HL-60 (cell line): Measurements from ENCODE around the gene CSF1R.

Source experiments
- DNase-seq, 2 experiments: peaks; one replicate each; pipeline ENCODE4 v3.0.0-alpha.2; 2010 to 2020; ENCODE audit warnings: low read depth in 1 of 2, low spot score in 1 of 2
- H3K27ac ChIP-seq: fragments of 250-450 bp; sonication (Bioruptor Pico); replicated peaks from 2 replicates; pipeline ENCODE4 v1.5.1; 2020; ENCODE audit warnings: mild to moderate bottlenecking, moderate library complexity
- H3K27me3 ChIP-seq: fragments of 250-450 bp; sonication (Bioruptor Pico); 2 replicates; pipeline ENCODE4 v1.5.1; 2021; ENCODE audit warnings: mild to moderate bottlenecking, moderate library complexity; ENCODE audit not compliant: insufficient read depth, poor library complexity, severe bottlenecking
- H3K4me3 ChIP-seq: replicated peaks from 2 replicates; pipeline ENCODE4 v1.5.1; 2011; ENCODE audit warnings: mild to moderate bottlenecking, control low read depth, low read length; ENCODE audit not compliant: insufficient read depth
- GABPA ChIP-seq: IDR thresholded peaks from 2 replicates; pipeline ENCODE4 v1.6.1; 2012; ENCODE audit warnings: low read depth
- POLR2AphosphoS5 ChIP-seq: IDR thresholded peaks from 2 replicates; pipeline ENCODE4 v1.6.1; 2012; ENCODE audit warnings: low read depth
- REST ChIP-seq: IDR thresholded peaks from 2 replicates; pipeline ENCODE4 v1.6.1; 2012; ENCODE audit warnings: low read depth; ENCODE audit not compliant: insufficient replicate concordance
- SPI1 ChIP-seq: IDR thresholded peaks from 2 replicates; pipeline ENCODE4 v1.6.1; 2012; ENCODE audit warnings: low read depth, mild to moderate bottlenecking, borderline replicate concordance
- TF ChIP-seq, protein P1 (sequence below): IDR thresholded peaks from one replicate; pipeline ENCODE4 v1.5.1; 2011; ENCODE audit warnings: low read length, control low read depth, inconsistent platforms; ENCODE audit not compliant: insufficient read depth

The CSF1R gene

DNA sequence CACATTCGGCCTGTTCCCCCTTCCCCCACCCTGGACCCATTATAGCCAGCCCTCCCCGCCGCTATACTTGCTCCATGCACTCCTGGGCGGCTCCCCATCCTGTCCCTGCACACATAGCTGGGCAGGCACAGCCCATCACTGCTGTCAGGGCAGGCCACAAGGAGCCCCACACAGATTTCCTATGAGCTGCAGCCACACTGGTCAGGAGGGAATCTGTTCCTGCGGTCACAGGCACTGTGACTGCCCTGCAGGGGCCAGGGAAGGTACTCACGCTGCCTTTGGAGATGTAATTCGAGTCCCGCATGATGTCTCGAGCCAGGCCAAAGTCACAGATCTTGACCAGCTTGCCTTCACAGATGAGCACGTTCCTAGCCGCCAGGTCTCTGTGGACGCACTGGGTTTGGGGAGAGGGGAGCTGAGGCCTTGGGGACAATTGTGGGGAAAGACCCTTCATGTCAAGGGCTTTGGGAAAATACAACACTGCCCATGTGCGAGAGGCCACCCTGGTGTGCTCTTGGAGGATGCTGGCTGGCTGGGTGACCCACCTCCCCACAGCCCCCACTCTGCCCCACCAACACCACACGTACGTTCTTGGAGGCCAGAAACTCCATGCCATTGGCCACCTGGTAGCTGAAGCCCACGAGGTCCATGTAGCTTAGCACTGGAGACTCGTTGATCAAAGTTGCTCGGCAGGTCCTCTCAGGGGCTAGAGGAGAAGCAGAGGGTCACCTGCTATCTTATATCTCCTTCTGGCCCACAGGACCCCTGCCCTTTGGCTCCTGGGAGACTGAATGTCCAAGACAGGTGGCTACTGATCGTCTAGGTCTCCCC lies 34.5 kb upstream of the CSF1R start:
- TF ChIP-seq REST (no peak), GABPA (no peak), POLR2AphosphoS5 (no peak), SPI1 (no peak)
- TF ChIP-seq, protein P1, sequence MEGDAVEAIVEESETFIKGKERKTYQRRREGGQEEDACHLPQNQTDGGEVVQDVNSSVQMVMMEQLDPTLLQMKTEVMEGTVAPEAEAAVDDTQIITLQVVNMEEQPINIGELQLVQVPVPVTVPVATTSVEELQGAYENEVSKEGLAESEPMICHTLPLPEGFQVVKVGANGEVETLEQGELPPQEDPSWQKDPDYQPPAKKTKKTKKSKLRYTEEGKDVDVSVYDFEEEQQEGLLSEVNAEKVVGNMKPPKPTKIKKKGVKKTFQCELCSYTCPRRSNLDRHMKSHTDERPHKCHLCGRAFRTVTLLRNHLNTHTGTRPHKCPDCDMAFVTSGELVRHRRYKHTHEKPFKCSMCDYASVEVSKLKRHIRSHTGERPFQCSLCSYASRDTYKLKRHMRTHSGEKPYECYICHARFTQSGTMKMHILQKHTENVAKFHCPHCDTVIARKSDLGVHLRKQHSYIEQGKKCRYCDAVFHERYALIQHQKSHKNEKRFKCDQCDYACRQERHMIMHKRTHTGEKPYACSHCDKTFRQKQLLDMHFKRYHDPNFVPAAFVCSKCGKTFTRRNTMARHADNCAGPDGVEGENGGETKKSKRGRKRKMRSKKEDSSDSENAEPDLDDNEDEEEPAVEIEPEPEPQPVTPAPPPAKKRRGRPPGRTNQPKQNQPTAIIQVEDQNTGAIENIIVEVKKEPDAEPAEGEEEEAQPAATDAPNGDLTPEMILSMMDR: no peak

DNA sequence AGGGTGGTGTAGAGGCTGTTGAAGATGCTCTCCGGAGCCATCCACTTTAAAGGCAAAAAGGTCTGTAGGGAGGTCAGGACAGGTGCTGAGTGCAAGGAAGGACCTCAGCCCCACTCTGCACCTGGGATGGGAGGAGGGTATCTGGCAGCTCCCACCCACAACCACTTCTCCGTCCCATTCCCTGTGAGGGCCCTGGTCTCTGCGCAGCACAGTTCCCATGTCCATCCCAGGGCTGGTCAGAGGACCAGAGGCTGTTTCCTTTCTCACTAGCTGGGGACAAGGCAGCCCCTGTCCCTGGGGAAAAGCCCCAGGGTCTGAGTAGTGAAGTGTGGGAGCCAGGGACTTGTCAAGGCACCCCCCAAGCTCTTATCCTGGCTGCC lies 33.7 kb upstream of the CSF1R start:
- no peak for TF ChIP-seq REST
- no peak for TF ChIP-seq GABPA
- TF ChIP-seq, protein P1: no peak
- no peak for TF ChIP-seq SPI1
- TF ChIP-seq POLR2AphosphoS5: no peak
- H3K27me3 ChIP-seq: no peaks in the 10 kb centered on the region
- no peak overlapping the region for H3K27ac ChIP-seq
- H3K4me3 ChIP-seq: no peak overlapping the region
- no peak for DNase-seq

More for the DNA sequence above, 34.5 kb upstream of the CSF1R start:
- Histone ChIP-seq H3K27me3 (no peaks in the 10 kb centered on the region), H3K4me3 (no peak overlapping the region), H3K27ac (no peak overlapping the region)
- DNase-seq: no peak

DNA sequence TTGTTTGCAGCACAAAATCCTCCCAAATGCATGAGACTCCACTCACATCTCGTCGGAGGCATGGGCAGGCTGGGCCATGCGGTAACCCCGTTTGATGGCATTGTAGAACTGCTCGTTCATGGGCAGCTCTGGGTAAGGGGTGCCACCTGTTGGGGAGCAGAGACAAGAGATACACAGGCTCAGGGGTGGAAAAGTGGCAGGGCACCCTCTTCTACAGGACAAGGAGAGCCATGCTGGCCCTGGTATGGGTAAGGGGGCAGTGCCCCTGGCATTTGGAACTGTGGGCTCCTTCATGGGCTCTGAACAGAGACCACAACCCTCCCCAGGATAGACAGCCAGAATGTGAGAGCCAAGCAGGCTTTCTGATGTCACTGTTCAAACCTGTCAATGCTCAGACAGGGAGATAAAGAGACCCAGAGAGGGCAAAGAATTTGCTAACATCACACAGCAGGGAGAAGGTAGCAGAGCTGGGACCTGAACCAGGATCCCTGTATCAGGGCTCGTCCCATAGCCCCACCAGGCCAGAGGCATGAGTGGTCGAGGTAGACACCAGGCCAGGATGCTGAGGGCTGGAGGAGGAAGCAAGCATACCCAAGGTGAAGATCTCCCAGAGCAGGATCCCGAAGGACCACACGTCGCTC lies 33.2 kb upstream of the CSF1R start:
- H3K27ac ChIP-seq: no peak overlapping the region
- TF ChIP-seq REST (no peak), GABPA (no peak), SPI1 (no peak)
- TF ChIP-seq, protein P1: no peak
- H3K4me3 ChIP-seq: no peak overlapping the region
- DNase-seq: peak in 1 of 2 experiments; percentile 40
- no peaks in the 10 kb centered on the region for H3K27me3 ChIP-seq
